ENCODE results near the gene PPP2R3B.

DNA sequence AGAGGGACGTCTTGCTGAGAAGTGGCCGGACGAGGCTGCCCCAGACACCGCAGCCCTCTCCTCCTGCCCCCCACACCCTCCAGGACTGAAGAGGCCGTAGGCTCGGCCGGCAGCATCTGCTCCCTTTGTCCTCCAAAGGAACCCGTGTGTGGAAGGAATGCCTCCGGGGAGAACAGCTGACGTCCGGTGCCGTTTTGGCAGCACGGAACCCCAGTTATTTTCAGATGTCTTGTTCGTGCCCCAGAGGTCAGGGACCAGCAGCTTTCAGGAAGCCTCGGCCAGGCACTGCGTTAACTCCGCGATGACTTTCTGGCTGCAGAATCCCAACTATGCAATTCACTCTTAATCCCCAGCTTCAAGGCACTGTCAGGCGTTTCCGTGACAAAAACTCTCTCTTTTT, 10.9 kb upstream of the PPP2R3B start:
- TF ChIP-seq, protein P1, sequence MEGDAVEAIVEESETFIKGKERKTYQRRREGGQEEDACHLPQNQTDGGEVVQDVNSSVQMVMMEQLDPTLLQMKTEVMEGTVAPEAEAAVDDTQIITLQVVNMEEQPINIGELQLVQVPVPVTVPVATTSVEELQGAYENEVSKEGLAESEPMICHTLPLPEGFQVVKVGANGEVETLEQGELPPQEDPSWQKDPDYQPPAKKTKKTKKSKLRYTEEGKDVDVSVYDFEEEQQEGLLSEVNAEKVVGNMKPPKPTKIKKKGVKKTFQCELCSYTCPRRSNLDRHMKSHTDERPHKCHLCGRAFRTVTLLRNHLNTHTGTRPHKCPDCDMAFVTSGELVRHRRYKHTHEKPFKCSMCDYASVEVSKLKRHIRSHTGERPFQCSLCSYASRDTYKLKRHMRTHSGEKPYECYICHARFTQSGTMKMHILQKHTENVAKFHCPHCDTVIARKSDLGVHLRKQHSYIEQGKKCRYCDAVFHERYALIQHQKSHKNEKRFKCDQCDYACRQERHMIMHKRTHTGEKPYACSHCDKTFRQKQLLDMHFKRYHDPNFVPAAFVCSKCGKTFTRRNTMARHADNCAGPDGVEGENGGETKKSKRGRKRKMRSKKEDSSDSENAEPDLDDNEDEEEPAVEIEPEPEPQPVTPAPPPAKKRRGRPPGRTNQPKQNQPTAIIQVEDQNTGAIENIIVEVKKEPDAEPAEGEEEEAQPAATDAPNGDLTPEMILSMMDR (IDR thresholded peaks at IDR 0.05) = no peak
- TF ChIP-seq CREM (CRISPR knock-in tag; IDR thresholded peaks at IDR 0.05) = no peak
- TF ChIP-seq IRF2 (CRISPR knock-in tag; IDR thresholded peaks at IDR 0.05; ENCODE audit: borderline replicate concordance, low read depth) = no peak
- TF ChIP-seq ZBTB21 (CRISPR knock-in tag; IDR thresholded peaks at IDR 0.05; ENCODE audit: borderline replicate concordance) = no peak
- TF ChIP-seq FOXJ3 (CRISPR knock-in tag; IDR thresholded peaks at IDR 0.05; ENCODE audit: borderline replicate concordance) = no peak
- TF ChIP-seq KAT7 (CRISPR knock-in tag; IDR thresholded peaks at IDR 0.05; ENCODE audit: borderline replicate concordance) = no peak
- TF ChIP-seq, protein P2, sequence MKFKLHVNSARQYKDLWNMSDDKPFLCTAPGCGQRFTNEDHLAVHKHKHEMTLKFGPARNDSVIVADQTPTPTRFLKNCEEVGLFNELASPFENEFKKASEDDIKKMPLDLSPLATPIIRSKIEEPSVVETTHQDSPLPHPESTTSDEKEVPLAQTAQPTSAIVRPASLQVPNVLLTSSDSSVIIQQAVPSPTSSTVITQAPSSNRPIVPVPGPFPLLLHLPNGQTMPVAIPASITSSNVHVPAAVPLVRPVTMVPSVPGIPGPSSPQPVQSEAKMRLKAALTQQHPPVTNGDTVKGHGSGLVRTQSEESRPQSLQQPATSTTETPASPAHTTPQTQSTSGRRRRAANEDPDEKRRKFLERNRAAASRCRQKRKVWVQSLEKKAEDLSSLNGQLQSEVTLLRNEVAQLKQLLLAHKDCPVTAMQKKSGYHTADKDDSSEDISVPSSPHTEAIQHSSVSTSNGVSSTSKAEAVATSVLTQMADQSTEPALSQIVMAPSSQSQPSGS (CRISPR knock-in tag; IDR thresholded peaks at IDR 0.05; ENCODE audit: borderline replicate concordance, low read depth) = no peak
